Measurements from ENCODE around the gene TEKTIP1.

GRCh38 chr19:3514930-3515329, 24.0 kb upstream of the TEKTIP1 start:
- TF ChIP-seq FOXM1 (IDR thresholded peaks at IDR 0.05; ENCODE audit: borderline replicate concordance) (no peak), TARDBP (IDR thresholded peaks at IDR 0.05) (no peak), SP1 (IDR thresholded peaks at IDR 0.05) (no peak), BHLHE40 (IDR thresholded peaks at IDR 0.05; ENCODE audit: borderline replicate concordance) (no peak), ELF4 (IDR thresholded peaks at IDR 0.05) (no peak), FOXK2 (IDR thresholded peaks at IDR 0.05) (no peak), NFRKB (IDR thresholded peaks at IDR 0.05) (no peak), CTBP1 (IDR thresholded peaks at IDR 0.05; ENCODE audit: borderline replicate concordance) (no peak), SUZ12 (IDR thresholded peaks at IDR 0.05) (no peak)
- TF ChIP-seq, protein P1, sequence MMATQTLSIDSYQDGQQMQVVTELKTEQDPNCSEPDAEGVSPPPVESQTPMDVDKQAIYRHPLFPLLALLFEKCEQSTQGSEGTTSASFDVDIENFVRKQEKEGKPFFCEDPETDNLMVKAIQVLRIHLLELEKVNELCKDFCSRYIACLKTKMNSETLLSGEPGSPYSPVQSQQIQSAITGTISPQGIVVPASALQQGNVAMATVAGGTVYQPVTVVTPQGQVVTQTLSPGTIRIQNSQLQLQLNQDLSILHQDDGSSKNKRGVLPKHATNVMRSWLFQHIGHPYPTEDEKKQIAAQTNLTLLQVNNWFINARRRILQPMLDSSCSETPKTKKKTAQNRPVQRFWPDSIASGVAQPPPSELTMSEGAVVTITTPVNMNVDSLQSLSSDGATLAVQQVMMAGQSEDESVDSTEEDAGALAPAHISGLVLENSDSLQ (IDR thresholded peaks at IDR 0.05): no peak

Measured in HEK293T (cell line).